ENCODE data around the gene LDB2. TPM values are rescaled to one million over a fixed set of nuclear protein-coding genes. Genes with fewer than 3 reads are reported as not detected.

LDB2 gene
- total RNA-seq, 1 donor = 85.9 TPM

DNA sequence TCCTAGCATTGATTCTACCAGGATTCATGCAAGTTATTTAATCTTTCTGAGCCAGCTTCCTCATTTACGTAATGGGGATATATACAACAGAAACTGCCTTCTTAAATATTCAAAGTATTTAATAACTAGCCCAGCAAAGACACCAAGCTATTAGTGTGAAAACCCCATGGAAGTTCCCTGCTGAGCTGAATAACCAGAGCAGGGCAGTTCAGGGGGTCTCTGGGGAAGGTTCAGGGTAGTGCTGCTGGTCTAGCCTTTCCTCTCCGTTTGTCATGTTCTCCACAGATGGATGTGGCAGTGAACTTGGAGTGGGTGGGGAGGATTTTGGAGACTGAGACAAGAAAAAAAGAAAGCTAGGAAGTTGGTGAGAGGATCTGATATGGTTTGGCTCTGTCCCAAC lies 431.4 kb downstream of the LDB2 start:
- H3K4me3 ChIP-seq (ENCODE audit: low read depth, low read length) = no peak overlapping the region
- no peak for DNase-seq (ENCODE audit: low read depth)
- TF ChIP-seq, protein P1, sequence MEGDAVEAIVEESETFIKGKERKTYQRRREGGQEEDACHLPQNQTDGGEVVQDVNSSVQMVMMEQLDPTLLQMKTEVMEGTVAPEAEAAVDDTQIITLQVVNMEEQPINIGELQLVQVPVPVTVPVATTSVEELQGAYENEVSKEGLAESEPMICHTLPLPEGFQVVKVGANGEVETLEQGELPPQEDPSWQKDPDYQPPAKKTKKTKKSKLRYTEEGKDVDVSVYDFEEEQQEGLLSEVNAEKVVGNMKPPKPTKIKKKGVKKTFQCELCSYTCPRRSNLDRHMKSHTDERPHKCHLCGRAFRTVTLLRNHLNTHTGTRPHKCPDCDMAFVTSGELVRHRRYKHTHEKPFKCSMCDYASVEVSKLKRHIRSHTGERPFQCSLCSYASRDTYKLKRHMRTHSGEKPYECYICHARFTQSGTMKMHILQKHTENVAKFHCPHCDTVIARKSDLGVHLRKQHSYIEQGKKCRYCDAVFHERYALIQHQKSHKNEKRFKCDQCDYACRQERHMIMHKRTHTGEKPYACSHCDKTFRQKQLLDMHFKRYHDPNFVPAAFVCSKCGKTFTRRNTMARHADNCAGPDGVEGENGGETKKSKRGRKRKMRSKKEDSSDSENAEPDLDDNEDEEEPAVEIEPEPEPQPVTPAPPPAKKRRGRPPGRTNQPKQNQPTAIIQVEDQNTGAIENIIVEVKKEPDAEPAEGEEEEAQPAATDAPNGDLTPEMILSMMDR (IDR thresholded peaks at IDR 0.05; ENCODE audit: insufficient read depth, low read length) = no peak

- no peak for DNase-seq (ENCODE audit: low read depth)
Measured at GRCh38 chr4:16466581-16466980, 431.9 kb downstream of the LDB2 start.

DNA sequence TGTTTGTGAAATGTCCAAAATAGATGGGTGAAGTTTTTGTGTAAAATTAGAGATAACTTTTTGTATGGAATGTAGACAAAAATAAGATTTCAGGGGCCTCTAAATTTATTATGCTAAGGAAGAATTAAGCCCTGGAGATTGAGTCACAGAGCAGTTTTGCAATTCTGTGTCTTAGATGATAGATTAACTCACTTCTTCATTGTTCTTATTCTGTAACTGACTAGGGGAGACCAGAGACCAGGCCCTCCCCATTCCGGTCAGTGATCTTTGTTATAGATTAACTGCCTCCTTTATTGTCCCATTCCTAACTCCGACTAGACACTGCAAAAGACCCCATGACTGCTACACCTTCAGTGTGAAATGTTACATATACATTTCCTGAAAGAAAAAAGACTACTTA lies 433.8 kb downstream of the LDB2 start:
- no peak overlapping the region for H3K4me3 ChIP-seq (ENCODE audit: low read depth, low read length)
- peak; percentile 65 for DNase-seq (ENCODE audit: low read depth)
- TF ChIP-seq, protein P1 (IDR thresholded peaks at IDR 0.05; ENCODE audit: insufficient read depth, low read length) = no peak

More at GRCh38 chr4:16466581-16466980, 431.9 kb downstream of the LDB2 start:
- no peak overlapping the region for H3K4me3 ChIP-seq (ENCODE audit: low read depth, low read length)
- TF ChIP-seq, protein P1 (IDR thresholded peaks at IDR 0.05; ENCODE audit: insufficient read depth, low read length) = no peak

- TF ChIP-seq, protein P1 (IDR thresholded peaks at IDR 0.05; ENCODE audit: insufficient read depth, low read length) = no peak
- no peak for DNase-seq (ENCODE audit: low read depth)
- H3K4me3 ChIP-seq (ENCODE audit: low read depth, low read length) = no peak overlapping the region
Measured at GRCh38 chr4:16462656-16463055, 435.8 kb downstream of the LDB2 start.

GRCh38 chr4:16461362-16461761 lies 437.1 kb downstream of the LDB2 start:
- DNase-seq (ENCODE audit: low read depth) = no peak
- TF ChIP-seq, protein P1 (IDR thresholded peaks at IDR 0.05; ENCODE audit: insufficient read depth, low read length) = no peak
- no peak overlapping the region for H3K4me3 ChIP-seq (ENCODE audit: low read depth, low read length)

- TF ChIP-seq, protein P1 (IDR thresholded peaks at IDR 0.05; ENCODE audit: insufficient read depth, low read length) = no peak
- no peak overlapping the region for H3K4me3 ChIP-seq (ENCODE audit: low read depth, low read length)
- no peak for DNase-seq (ENCODE audit: low read depth)
Measured at GRCh38 chr4:16457944-16458343, 440.5 kb downstream of the LDB2 start.
